HEK293 (cell line): ENCODE measurements around the gene ZNF792.
"Not testable (repeated sequence)": the region's sequence is repeated elsewhere in the genome, so short reads cannot be mapped to it uniquely, and the experiment has no call there.

ENCODE experiments used
- CTCF ChIA-PET: fragments of 350-600 bp; formaldehyde crosslinking; extraction: SDS; loops from one replicate; lab custom pipeline; 2021; ENCODE audit warnings: antibody characterized with exemption; lab: Yijun Ruan, JAX
- POLR2A ChIA-PET: fragments of 300-600 bp; formaldehyde crosslinking; extraction: SDS; loops from one replicate; lab custom pipeline; 2020; ENCODE audit warnings: antibody characterized with exemption, inconsistent platforms; lab: Yijun Ruan, JAX
- H3K27ac ChIP-seq: fragments of 200-500 bp; sonication (Bioruptor generic); 2 replicates; pipeline ENCODE4 v1.5.1; 2014; ENCODE audit warnings: low read depth, low read length, control low read depth, inconsistent platforms; ENCODE audit errors: extremely low read depth
- H3K36me3 ChIP-seq, 2 experiments: fragments of 200-500 bp in 1 of 2; sonication (Bioruptor generic) in 1 of 2; 1 replicate in 1 of 2; 2 replicates in 1 of 2; pipeline ENCODE4 v1.5.1; 2014 to 2017; ENCODE audit warnings: inconsistent platforms in 2 of 2, low read length in 2 of 2; ENCODE audit not compliant: control insufficient read depth in 2 of 2, insufficient read depth in 1 of 2
- H3K4me1 ChIP-seq: fragments of 200-500 bp; sonication (Bioruptor generic); 2 replicates; pipeline ENCODE4 v1.5.1; 2014; ENCODE audit warnings: mild to moderate bottlenecking, low read length, inconsistent platforms; ENCODE audit not compliant: control insufficient read depth, insufficient read depth
- H3K4me3 ChIP-seq: 2 replicates; pipeline ENCODE4 v1.5.1; 2011; ENCODE audit warnings: low read depth, mild to moderate bottlenecking, control low read depth, low read length, moderate library complexity
- H3K9me3 ChIP-seq: fragments of 200-500 bp; sonication (Bioruptor generic); 2 replicates; pipeline ENCODE4 v1.5.1; 2014; ENCODE audit warnings: low read depth, low read length, inconsistent platforms; ENCODE audit not compliant: control insufficient read depth, insufficient read depth
- OSR2 ChIP-seq: fragments of 450-650 bp; formaldehyde crosslinking; IDR thresholded peaks from 2 replicates; pipeline ENCODE4 v1.5.1; 2016; ENCODE audit warnings: missing biosample characterization, missing genetic modification characterization
- PRDM1 ChIP-seq: fragments of 450-650 bp; formaldehyde crosslinking; IDR thresholded peaks from 2 replicates; pipeline ENCODE4; 2016; ENCODE audit warnings: missing biosample characterization, missing genetic modification characterization
- ZFP3 ChIP-seq: fragments of 450-650 bp; formaldehyde crosslinking; IDR thresholded peaks from 2 replicates; pipeline ENCODE4 v1.5.1; 2016; ENCODE audit warnings: low read depth, missing biosample characterization, missing genetic modification characterization
- ZNF112 ChIP-seq: fragments of 450-650 bp; formaldehyde crosslinking; IDR thresholded peaks from 2 replicates; pipeline ENCODE4 v1.5.0; 2017; ENCODE audit warnings: missing biosample characterization, missing genetic modification characterization
- ZNF121 ChIP-seq: fragments of 450-650 bp; formaldehyde crosslinking; IDR thresholded peaks from 2 replicates; pipeline ENCODE4 v1.5.1; 2016; ENCODE audit warnings: missing biosample characterization, missing genetic modification characterization
- ZNF202 ChIP-seq: fragments of 450-650 bp; formaldehyde crosslinking; IDR thresholded peaks from 2 replicates; pipeline ENCODE4 v1.5.1; 2016; ENCODE audit warnings: missing biosample characterization, missing genetic modification characterization, borderline replicate concordance
- ZNF37A ChIP-seq: fragments of 450-650 bp; IDR thresholded peaks from 2 replicates; pipeline ENCODE4 v1.5.1; 2018; ENCODE audit warnings: missing biosample characterization, missing genetic modification characterization
- TF ChIP-seq, protein P1 (sequence below): fragments of 450-650 bp; formaldehyde crosslinking; IDR thresholded peaks from 2 replicates; pipeline ENCODE4 v1.5.1; 2016; ENCODE audit warnings: missing biosample characterization, missing genetic modification characterization
- TF ChIP-seq, protein P2 (sequence below): fragments of 450-650 bp; formaldehyde crosslinking; IDR thresholded peaks from 2 replicates; pipeline ENCODE4 v1.5.1; 2016; ENCODE audit warnings: missing biosample characterization, missing genetic modification characterization
- TF ChIP-seq, protein P3 (sequence below): fragments of 450-650 bp; formaldehyde crosslinking; IDR thresholded peaks from 2 replicates; pipeline ENCODE4 v1.5.1; 2016; ENCODE audit warnings: missing biosample characterization, missing genetic modification characterization
- TF ChIP-seq, protein P4 (sequence below): fragments of 450-650 bp; formaldehyde crosslinking; IDR thresholded peaks from 2 replicates; pipeline ENCODE4 v1.5.1; 2016; ENCODE audit warnings: missing biosample characterization, missing genetic modification characterization
- TF ChIP-seq, protein P5 (sequence below): fragments of 450-650 bp; formaldehyde crosslinking; IDR thresholded peaks from 2 replicates; pipeline ENCODE4 v1.5.1; 2017; ENCODE audit warnings: missing biosample characterization, missing genetic modification characterization

The ZNF792 gene

DNA sequence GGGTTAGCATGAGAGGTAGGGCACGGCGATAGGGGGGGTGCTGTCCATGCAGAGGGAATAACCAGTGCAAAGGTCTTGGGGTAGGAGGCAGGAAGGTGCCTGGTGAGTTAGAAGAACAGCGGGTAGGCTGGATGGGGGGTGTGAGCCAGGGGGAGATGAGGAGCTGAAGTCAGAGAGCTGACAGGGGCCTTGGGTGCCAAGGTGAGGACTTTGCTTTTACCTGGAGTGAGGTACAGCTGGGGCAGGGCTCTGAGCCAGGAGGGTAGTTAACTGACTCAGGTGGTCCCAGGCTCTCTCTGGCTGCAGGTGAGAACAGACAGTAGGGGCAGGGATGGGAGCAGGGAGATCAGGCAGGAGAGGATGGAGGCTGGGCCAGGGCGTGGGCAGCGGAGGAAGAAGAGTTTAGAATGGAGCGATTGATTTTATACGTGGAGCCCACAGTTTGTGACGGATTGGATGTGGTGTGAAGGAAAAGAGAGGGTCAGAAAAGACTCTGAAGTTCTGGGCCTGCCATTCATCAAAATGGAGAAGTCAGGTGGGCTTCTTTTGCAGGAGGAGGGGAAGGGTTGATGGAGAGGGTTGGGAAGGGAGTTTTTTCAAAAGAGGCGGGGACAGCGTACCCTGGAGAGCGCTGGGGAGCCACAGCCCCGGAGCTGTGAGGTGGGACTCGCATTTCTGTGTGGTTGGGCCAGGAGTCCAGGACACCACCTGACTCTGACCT lies 34.9 kb upstream of the ZNF792 start (continued):
- TF ChIP-seq, protein P1, sequence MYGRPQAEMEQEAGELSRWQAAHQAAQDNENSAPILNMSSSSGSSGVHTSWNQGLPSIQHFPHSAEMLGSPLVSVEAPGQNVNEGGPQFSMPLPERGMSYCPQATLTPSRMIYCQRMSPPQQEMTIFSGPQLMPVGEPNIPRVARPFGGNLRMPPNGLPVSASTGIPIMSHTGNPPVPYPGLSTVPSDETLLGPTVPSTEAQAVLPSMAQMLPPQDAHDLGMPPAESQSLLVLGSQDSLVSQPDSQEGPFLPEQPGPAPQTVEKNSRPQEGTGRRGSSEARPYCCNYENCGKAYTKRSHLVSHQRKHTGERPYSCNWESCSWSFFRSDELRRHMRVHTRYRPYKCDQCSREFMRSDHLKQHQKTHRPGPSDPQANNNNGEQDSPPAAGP (tag by site-specific recombination): peak; percentile 41
- TF ChIP-seq, protein P2, sequence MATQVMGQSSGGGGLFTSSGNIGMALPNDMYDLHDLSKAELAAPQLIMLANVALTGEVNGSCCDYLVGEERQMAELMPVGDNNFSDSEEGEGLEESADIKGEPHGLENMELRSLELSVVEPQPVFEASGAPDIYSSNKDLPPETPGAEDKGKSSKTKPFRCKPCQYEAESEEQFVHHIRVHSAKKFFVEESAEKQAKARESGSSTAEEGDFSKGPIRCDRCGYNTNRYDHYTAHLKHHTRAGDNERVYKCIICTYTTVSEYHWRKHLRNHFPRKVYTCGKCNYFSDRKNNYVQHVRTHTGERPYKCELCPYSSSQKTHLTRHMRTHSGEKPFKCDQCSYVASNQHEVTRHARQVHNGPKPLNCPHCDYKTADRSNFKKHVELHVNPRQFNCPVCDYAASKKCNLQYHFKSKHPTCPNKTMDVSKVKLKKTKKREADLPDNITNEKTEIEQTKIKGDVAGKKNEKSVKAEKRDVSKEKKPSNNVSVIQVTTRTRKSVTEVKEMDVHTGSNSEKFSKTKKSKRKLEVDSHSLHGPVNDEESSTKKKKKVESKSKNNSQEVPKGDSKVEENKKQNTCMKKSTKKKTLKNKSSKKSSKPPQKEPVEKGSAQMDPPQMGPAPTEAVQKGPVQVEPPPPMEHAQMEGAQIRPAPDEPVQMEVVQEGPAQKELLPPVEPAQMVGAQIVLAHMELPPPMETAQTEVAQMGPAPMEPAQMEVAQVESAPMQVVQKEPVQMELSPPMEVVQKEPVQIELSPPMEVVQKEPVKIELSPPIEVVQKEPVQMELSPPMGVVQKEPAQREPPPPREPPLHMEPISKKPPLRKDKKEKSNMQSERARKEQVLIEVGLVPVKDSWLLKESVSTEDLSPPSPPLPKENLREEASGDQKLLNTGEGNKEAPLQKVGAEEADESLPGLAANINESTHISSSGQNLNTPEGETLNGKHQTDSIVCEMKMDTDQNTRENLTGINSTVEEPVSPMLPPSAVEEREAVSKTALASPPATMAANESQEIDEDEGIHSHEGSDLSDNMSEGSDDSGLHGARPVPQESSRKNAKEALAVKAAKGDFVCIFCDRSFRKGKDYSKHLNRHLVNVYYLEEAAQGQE (tag by site-specific recombination): peak; percentile 90
- TF ChIP-seq OSR2 (tag by site-specific recombination) (no peak), ZNF202 (tag by site-specific recombination) (no peak)

DNA sequence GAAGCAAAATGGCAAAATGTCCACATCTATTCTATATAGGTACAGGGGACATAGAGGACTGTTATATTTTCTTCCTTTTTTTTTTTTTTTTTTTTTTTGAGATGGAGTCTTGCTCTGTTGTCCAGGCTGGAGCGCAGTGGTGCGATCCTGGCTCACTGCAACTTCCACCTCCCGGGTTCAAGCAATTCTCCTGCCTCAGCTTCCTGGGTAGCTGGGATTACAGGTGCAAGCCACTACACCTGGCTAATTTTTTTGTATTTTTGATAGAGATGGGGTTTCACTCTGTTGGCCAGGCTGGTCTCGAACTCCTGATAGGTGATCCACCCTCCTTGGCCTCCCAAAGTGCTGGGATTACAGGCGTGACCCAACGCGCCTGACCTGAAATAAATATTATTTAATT lies 34.2 kb upstream of the ZNF792 start:
- H3K4me3 ChIP-seq, H3K9me3 ChIP-seq: not testable (repeated sequence)
- ChIA-PET CTCF (interaction anchor here (1.0 to 4.3 kb wide), 3 partner anchors 11 to 15 kb away, joined by 3 to 35 read pairs (median 4); no protein-coding TSS in a partner anchor), POLR2A (interaction anchor here (1.0 kb wide), 1 partner anchor 29 kb away, joined by 7 read pairs; no protein-coding TSS in a partner anchor)
- Histone ChIP-seq H3K4me1 (peaks cover 34% of the 10 kb centered on the region), H3K27ac (0 out of 2 replicates have a peak overlapping the region, but pooled peaks have one; percentile 98), H3K36me3 (peaks cover 16 to 17% of the 10 kb centered on the region in 2 experiments)
- peak; percentile 89 for TF ChIP-seq ZNF121 (tag by site-specific recombination)

DNA sequence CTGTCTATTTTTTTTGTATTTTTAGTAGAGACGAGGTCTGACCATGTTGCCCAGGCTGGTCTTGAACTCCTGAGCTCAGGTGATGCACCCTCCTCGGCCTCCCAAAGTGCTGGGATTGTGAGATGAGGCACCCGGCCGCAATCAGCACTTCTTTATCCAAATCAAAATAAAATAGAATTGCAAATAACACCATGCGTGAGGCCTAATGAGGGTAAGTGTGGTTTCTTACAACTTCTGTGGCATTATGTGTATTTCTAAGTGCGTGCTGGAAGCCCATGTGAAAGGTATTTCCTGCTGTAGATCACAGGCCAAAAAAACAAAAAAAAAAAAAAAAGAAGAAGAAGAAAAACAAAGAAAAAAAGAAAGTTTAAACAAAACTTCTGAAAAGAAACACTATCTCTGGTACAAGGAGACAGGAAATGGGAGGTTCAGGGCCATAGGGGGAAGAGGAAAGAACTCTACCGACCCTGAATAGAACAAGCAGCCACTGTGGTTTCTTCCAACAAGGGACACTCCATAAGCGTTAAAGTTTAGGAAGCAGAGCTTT lies 33.1 kb upstream of the ZNF792 start:
- Histone ChIP-seq H3K4me3 (no peak overlapping the region), H3K4me1 (peaks cover 25% of the 10 kb centered on the region), H3K9me3 (no peaks in the 10 kb centered on the region), H3K36me3 (peaks cover 5 to 8% of the 10 kb centered on the region in 2 experiments; a peak in 2 of 3 replicates), H3K27ac (no peak overlapping the region)
- ChIA-PET POLR2A (interaction anchor here (0.7 kb wide), 1 partner anchor 216 kb away, joined by 5 read pairs; no protein-coding TSS in a partner anchor), CTCF (interaction anchor here (0.9 to 2.3 kb wide), 3 partner anchors 10 to 139 kb away, joined by 3 to 12 read pairs (median 4); no protein-coding TSS in a partner anchor)
- TF ChIP-seq, protein P3, sequence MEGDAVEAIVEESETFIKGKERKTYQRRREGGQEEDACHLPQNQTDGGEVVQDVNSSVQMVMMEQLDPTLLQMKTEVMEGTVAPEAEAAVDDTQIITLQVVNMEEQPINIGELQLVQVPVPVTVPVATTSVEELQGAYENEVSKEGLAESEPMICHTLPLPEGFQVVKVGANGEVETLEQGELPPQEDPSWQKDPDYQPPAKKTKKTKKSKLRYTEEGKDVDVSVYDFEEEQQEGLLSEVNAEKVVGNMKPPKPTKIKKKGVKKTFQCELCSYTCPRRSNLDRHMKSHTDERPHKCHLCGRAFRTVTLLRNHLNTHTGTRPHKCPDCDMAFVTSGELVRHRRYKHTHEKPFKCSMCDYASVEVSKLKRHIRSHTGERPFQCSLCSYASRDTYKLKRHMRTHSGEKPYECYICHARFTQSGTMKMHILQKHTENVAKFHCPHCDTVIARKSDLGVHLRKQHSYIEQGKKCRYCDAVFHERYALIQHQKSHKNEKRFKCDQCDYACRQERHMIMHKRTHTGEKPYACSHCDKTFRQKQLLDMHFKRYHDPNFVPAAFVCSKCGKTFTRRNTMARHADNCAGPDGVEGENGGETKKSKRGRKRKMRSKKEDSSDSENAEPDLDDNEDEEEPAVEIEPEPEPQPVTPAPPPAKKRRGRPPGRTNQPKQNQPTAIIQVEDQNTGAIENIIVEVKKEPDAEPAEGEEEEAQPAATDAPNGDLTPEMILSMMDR (tag by site-specific recombination): no peak
- TF ChIP-seq, protein P4, sequence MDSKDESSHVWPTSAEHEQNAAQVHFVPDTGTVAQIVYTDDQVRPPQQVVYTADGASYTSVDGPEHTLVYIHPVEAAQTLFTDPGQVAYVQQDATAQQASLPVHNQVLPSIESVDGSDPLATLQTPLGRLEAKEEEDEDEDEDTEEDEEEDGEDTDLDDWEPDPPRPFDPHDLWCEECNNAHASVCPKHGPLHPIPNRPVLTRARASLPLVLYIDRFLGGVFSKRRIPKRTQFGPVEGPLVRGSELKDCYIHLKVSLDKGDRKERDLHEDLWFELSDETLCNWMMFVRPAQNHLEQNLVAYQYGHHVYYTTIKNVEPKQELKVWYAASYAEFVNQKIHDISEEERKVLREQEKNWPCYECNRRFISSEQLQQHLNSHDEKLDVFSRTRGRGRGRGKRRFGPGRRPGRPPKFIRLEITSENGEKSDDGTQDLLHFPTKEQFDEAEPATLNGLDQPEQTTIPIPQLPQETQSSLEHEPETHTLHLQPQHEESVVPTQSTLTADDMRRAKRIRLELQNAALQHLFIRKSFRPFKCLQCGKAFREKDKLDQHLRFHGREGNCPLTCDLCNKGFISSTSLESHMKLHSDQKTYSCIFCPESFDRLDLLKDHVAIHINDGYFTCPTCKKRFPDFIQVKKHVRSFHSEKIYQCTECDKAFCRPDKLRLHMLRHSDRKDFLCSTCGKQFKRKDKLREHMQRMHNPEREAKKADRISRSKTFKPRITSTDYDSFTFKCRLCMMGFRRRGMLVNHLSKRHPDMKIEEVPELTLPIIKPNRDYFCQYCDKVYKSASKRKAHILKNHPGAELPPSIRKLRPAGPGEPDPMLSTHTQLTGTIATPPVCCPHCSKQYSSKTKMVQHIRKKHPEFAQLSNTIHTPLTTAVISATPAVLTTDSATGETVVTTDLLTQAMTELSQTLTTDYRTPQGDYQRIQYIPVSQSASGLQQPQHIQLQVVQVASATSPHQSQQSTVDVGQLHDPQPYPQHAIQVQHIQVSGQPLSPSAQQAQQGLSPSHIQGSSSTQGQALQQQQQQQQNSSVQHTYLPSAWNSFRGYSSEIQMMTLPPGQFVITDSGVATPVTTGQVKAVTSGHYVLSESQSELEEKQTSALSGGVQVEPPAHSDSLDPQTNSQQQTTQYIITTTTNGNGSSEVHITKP (tag by site-specific recombination): peak; percentile 65
- TF ChIP-seq, protein P5, sequence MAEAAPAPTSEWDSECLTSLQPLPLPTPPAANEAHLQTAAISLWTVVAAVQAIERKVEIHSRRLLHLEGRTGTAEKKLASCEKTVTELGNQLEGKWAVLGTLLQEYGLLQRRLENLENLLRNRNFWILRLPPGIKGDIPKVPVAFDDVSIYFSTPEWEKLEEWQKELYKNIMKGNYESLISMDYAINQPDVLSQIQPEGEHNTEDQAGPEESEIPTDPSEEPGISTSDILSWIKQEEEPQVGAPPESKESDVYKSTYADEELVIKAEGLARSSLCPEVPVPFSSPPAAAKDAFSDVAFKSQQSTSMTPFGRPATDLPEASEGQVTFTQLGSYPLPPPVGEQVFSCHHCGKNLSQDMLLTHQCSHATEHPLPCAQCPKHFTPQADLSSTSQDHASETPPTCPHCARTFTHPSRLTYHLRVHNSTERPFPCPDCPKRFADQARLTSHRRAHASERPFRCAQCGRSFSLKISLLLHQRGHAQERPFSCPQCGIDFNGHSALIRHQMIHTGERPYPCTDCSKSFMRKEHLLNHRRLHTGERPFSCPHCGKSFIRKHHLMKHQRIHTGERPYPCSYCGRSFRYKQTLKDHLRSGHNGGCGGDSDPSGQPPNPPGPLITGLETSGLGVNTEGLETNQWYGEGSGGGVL: no peak
- 0 out of 2 replicates have a peak, but pooled peaks have one; percentile 11 for TF ChIP-seq PRDM1
- TF ChIP-seq ZNF112 (tag by site-specific recombination): no peak
- TF ChIP-seq ZFP3 (tag by site-specific recombination): no peak
- no peak for TF ChIP-seq ZNF37A (tag by site-specific recombination)
